ENCODE results near the gene ANTXR1.

The ANTXR1 gene

GRCh38 chr2:69013142-69013839 lies at the start of gene ANTXR1:
Gene ANTXR1, plus strand, starts transcription at chr2:69013179. Its CDS starts 321 bp downstream, at chr2:69013500.
- DNase-seq: no peak

GRCh38 chr2:68964282-68964681 lies 48.7 kb upstream of the ANTXR1 start:
- DNase-seq: no peak

- DNase-seq: no peak
Measured at GRCh38 chr2:68968221-68968620, 44.8 kb upstream of the ANTXR1 start.

- DNase-seq: no peak
Measured at GRCh38 chr2:68969736-68970490, 43.1 kb upstream of the ANTXR1 start.

GRCh38 chr2:68970566-68971265 lies 42.3 kb upstream of the ANTXR1 start:
- no peak for DNase-seq

- DNase-seq: no peak
Measured at GRCh38 chr2:68971591-68972231, 41.3 kb upstream of the ANTXR1 start.

- DNase-seq: no peak
Measured at GRCh38 chr2:68974251-68974650, 38.7 kb upstream of the ANTXR1 start, which contains the start of gene GKN1. Gene GKN1, plus strand, starts transcription at chr2:68974636. Its CDS starts 42 bp downstream, at chr2:68974678.

GRCh38 chr2:68974946-68975665 lies 37.9 kb upstream of the ANTXR1 start:
- DNase-seq: no peak

GRCh38 chr2:68975844-68976243 lies 37.1 kb upstream of the ANTXR1 start:
- DNase-seq: no peak

GRCh38 chr2:68977453-68977852 lies 35.5 kb upstream of the ANTXR1 start:
- DNase-seq: no peak

GRCh38 chr2:68978098-68978497 lies 34.9 kb upstream of the ANTXR1 start:
- no peak for DNase-seq

GRCh38 chr2:68980956-68981355 lies 32.0 kb upstream of the ANTXR1 start:
- DNase-seq: no peak

GRCh38 chr2:68987021-68987503 lies 25.9 kb upstream of the ANTXR1 start:
- DNase-seq: no peak

- DNase-seq: no peak
Measured at GRCh38 chr2:68989035-68989434, 23.9 kb upstream of the ANTXR1 start.

GRCh38 chr2:68992341-68992740 lies 20.6 kb upstream of the ANTXR1 start:
- no peak for DNase-seq

- no peak for DNase-seq
Measured at GRCh38 chr2:68992933-68993332, 20.0 kb upstream of the ANTXR1 start.

- DNase-seq: no peak
Measured at GRCh38 chr2:68993660-68994059, 19.3 kb upstream of the ANTXR1 start.

GRCh38 chr2:68994864-68995263 lies 18.1 kb upstream of the ANTXR1 start:
- no peak for DNase-seq

- no peak for DNase-seq
Measured at GRCh38 chr2:68995916-68996315, 17.1 kb upstream of the ANTXR1 start.

GRCh38 chr2:68997401-68997800 lies 15.6 kb upstream of the ANTXR1 start:
- DNase-seq: no peak

GRCh38 chr2:69001879-69002278 lies 11.1 kb upstream of the ANTXR1 start:
- no peak for DNase-seq

- DNase-seq: no peak
Measured at GRCh38 chr2:69003731-69004130, 9.2 kb upstream of the ANTXR1 start.
